NK-92 treated with Interleukin-12 subunit alpha and Interleukin-12 subunit beta, amount 100 ng/mL, for 24 hours (cell line): ENCODE results near the gene HOXC12.

Experiments
- DNase-seq: peaks from one replicate; lab custom pipeline; 2025; lab: John Stamatoyannopoulos, UW

Gene HOXC12

GRCh38 chr12:53956251-53956887, 1.7 kb downstream of the HOXC12 start:
- no peak for DNase-seq

DNA sequence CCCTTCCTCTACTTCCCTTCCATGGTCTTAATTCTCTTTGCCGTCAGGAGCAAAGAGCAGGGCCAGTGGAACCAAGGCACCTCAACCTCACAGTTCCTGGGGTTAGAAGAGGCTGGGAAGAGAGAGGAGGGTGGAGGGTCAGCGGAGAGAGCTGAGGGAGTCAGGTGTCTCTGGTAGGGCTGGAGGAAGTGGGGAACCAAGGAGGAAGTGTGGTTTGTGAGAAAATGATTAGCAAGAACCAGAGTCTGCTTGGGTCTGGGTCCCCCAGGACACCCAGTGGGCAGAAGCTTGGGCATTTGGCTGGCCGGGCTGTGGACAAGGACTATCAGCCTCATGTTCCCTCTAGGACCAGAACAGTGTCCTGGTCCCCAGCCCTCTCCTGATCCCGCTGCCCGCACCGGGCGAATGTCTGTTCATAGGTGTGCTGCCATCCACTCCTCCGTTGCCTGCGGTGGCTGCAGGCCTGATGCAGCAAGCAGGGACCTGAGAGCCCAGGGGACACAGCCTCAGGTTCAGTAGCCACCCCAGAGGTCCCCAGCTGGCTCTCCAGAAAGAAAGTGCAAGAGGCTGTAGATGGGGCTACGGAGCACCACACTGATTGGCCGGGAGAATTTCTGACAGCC, 2.3 kb downstream of the HOXC12 start:
- DNase-seq = no peak

- DNase-seq = no peak
Measured at GRCh38 chr12:53958128-53958527, 3.4 kb downstream of the HOXC12 start.

DNA sequence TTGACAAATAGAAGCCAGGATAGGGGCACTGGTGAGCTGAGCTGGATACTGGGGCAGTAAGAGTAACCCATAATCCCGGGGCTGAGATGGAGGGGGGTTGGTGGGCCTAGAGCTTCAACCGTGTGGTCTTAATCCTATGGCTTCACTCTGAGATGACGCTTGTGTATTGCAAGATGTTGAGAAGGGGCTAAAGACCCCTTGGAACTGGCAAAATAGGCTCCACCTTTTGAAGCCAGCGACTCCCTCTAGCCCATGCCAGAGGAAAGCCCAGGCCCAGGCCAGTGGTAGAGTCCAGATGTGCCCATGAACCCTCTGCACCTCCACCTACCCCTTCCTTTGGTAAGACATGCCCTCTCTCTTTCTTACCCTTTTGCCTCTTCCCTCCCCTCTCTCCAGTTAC, 4.6 kb downstream of the HOXC12 start:
- DNase-seq = no peak

- no peak for DNase-seq
Measured at GRCh38 chr12:53960187-53961024, 5.7 kb downstream of the HOXC12 start.

DNA sequence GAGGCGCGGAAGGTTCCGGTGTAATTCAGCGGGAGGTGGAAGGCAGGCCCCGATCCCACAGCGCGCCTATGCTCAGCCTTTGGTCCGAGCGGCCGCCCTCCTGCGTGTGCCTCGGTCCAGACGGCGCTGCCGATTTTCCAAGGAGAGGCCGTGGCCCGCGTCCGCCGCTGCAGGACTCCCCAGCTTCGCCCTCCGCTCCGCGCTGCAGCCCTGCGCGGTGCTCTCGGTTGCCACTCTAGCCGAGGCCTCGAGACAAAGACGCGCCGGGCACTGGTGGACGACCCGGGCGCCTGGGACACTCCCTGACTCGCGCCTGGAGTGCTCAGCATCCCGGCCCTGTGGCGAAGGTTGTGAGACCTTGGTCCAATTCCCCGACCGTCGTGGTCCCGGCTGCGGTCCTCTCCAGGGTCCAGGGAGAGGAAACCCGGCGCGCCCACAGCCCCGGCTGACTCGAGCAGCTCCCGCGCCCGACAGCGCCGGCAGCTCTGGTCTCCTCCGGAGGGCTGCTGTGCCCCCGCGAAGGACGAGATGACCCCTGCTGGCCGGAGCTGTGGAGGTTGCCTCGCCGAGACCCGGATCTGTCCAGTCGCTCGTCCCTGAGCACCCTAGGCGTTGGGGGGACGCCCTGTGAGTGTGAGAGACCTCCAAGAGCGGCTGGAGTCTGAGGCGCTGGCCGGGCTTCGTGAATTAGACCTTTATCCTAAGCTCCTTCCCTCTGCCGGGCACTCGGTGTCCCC, 6.5 kb downstream of the HOXC12 start:
- no peak for DNase-seq

GRCh38 chr12:53963005-53963404, 8.3 kb downstream of the HOXC12 start:
- DNase-seq = no peak

GRCh38 chr12:53963434-53964314, 9.0 kb downstream of the HOXC12 start:
- no peak for DNase-seq

DNA sequence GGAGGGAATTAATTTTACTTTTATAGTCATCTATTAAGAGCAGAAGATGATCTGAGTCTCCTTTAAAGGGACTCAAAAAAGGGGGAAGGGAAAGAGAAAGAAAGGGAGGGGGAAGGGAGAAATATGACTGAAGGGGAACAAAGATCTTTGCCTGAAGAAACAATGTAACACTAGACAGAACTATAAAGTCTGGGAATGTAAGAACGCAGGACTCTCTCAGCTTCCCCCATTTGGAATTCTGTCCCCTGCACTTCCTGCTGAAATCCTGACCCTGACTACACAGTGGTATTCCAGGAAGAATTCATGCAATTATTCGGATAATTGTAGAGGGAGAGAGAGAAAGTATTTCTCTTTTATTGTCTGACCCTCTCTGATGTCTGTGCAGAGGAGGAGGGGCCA, 9.6 kb downstream of the HOXC12 start:
- DNase-seq = no peak

GRCh38 chr12:53965281-53966084, 10.8 kb downstream of the HOXC12 start:
- no peak for DNase-seq

DNA sequence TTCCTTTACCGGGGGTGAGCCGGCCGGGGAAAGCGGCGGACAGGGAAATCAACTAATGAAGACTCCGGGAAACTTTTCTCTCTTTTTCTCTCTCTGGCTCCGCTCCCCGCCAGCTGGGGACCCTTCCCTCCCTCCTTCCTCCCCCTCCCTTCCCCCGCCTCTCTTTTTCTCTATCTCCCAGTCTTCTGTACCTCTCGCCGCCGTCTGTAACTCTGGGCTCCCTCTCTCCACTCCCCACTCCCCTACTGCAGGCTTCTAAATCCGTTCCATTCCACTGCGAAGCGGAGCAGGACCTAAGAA, 11.3 kb downstream of the HOXC12 start:
- no peak for DNase-seq

- no peak for DNase-seq
Measured at GRCh38 chr12:53966385-53967133, 11.9 kb downstream of the HOXC12 start.

GRCh38 chr12:53967421-53967925, 12.8 kb downstream of the HOXC12 start:
- DNase-seq = no peak

DNA sequence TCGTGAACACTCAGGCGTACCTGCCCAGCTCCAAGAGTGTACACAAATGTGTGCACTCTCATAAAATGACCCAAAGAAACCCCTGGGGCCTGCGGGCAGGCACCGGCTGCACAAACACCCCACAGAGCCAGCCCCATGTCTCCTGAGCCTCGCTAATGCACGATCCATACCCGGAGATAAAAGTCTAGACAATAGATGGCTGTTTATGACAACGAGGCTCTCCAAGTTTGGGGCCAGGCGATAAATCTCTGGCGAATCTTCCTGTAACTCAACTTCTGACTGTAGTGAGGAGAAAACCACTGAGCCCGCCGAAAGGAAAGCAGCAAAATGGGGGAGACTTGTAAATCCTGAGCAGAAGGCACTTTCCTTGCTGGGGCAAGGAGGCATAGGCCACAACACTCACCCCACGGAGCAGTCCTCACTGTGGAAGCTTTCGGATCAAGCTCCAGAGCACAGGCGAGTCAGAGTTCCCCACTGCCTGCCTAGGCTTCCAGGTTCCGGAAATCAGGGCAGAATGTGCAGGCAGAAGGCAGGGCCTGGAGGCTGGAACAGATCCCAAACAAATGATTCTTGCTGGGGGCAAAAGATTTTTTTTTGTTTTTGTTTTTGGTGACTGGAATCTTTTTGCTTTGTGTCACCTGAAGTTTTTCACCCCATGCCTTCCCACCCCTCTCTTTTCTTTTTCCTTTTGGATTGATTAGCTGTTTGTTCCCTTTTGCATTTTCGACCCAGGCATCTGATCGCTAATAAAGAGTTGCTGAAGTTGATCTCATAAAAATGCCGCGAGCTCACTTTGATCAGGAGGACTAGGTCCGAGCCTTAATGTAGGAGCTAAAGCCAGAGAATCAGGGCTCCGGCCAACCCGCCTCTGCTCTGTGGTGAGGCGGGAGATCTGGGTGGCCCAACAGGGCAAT, 13.8 kb downstream of the HOXC12 start:
- no peak for DNase-seq

GRCh38 chr12:53969588-53970259, 15.0 kb downstream of the HOXC12 start:
- DNase-seq = no peak

DNA sequence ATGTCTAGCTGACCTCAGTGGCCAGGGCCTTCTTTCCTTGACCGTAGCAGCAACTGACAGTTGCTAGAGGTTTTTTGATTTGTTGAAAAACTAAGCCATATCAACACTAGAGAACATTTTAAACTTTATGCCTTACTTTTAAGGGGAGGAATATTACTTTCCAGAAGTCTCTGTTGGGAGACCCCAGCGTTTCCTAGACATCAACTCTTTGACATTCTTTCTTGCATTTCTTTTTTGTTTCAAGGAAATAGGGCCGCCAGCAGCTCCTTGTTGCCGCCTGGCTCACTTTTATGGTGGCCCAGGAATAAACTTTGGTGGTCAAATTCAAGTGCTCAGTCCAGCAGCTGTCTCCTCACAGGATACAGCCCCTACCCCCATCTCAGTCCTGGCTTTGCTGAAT, 15.7 kb downstream of the HOXC12 start:
- no peak for DNase-seq

- no peak for DNase-seq
Measured at GRCh38 chr12:53971129-53971528, 16.4 kb downstream of the HOXC12 start.

GRCh38 chr12:53971686-53972085, 17.0 kb downstream of the HOXC12 start:
- no peak for DNase-seq
